Measurements from ENCODE around the gene ZC3H7B. TPM values are rescaled to one million over a fixed set of nuclear protein-coding genes. Genes with fewer than 3 reads are reported as not detected.

ZC3H7B gene
- total RNA-seq, 1 donor, result 53.6 TPM

- H3K27ac ChIP-seq (ENCODE audit: low read depth, low read length), result no peak overlapping the region
- no peak overlapping the region for H3K4me3 ChIP-seq (ENCODE audit: insufficient read depth, low read length)
- no peaks in the 10 kb centered on the region for H3K9me3 ChIP-seq (ENCODE audit: low read depth, low read length)
- H3K4me1 ChIP-seq (ENCODE audit: insufficient read depth, low read length), result peaks cover 5% of the 10 kb centered on the region
- DNase-seq (ENCODE audit: insufficient read length, low spot score, missing footprints), result no peak
- H3K36me3 ChIP-seq (ENCODE audit: insufficient read depth, low read length), result peaks cover 80% of the 10 kb centered on the region
- H3K4me2 ChIP-seq (ENCODE audit: insufficient read depth, low read length), result no peak overlapping the region
- peaks cover 70% of the 10 kb centered on the region for H3K79me2 ChIP-seq (ENCODE audit: insufficient read depth, low read length)
- peaks cover 7% of the 10 kb centered on the region for H4K20me1 ChIP-seq (ENCODE audit: insufficient read depth, low read length)
- TF ChIP-seq, protein P1, sequence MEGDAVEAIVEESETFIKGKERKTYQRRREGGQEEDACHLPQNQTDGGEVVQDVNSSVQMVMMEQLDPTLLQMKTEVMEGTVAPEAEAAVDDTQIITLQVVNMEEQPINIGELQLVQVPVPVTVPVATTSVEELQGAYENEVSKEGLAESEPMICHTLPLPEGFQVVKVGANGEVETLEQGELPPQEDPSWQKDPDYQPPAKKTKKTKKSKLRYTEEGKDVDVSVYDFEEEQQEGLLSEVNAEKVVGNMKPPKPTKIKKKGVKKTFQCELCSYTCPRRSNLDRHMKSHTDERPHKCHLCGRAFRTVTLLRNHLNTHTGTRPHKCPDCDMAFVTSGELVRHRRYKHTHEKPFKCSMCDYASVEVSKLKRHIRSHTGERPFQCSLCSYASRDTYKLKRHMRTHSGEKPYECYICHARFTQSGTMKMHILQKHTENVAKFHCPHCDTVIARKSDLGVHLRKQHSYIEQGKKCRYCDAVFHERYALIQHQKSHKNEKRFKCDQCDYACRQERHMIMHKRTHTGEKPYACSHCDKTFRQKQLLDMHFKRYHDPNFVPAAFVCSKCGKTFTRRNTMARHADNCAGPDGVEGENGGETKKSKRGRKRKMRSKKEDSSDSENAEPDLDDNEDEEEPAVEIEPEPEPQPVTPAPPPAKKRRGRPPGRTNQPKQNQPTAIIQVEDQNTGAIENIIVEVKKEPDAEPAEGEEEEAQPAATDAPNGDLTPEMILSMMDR (IDR thresholded peaks at IDR 0.05; ENCODE audit: extremely low read depth, low read depth, low read length), result no peak
- H2AFZ ChIP-seq (ENCODE audit: low read length), result no peak overlapping the region
- no peaks in the 10 kb centered on the region for H3K27me3 ChIP-seq (ENCODE audit: insufficient read depth, low read length)
Measured at GRCh38 chr22:41280065-41280464, 21.3 kb upstream of the ZC3H7B start.

- no peak overlapping the region for H3K4me2 ChIP-seq (ENCODE audit: insufficient read depth, low read length)
- H3K9me3 ChIP-seq (ENCODE audit: low read depth, low read length), result no peaks in the 10 kb centered on the region
- H3K36me3 ChIP-seq (ENCODE audit: insufficient read depth, low read length), result peaks cover 73% of the 10 kb centered on the region
- H4K20me1 ChIP-seq (ENCODE audit: insufficient read depth, low read length), result peaks cover 7% of the 10 kb centered on the region
- no peak overlapping the region for H2AFZ ChIP-seq (ENCODE audit: low read length)
- no peak for DNase-seq (ENCODE audit: insufficient read length, low spot score, missing footprints)
- TF ChIP-seq, protein P1 (IDR thresholded peaks at IDR 0.05; ENCODE audit: extremely low read depth, low read depth, low read length), result no peak
- H3K27ac ChIP-seq (ENCODE audit: low read depth, low read length), result no peak overlapping the region
- peaks cover 9% of the 10 kb centered on the region for H3K4me1 ChIP-seq (ENCODE audit: insufficient read depth, low read length)
- H3K27me3 ChIP-seq (ENCODE audit: insufficient read depth, low read length), result no peaks in the 10 kb centered on the region
- peaks cover 70% of the 10 kb centered on the region for H3K79me2 ChIP-seq (ENCODE audit: insufficient read depth, low read length)
- H3K4me3 ChIP-seq (ENCODE audit: insufficient read depth, low read length), result no peak overlapping the region
Measured at GRCh38 chr22:41280854-41281253, 20.5 kb upstream of the ZC3H7B start.

GRCh38 chr22:41284465-41284864, 16.9 kb upstream of the ZC3H7B start:
- H3K4me3 ChIP-seq (ENCODE audit: insufficient read depth, low read length), result no peak overlapping the region
- H3K27ac ChIP-seq (ENCODE audit: low read depth, low read length), result peak overlapping the region; percentile 75
- no peak for DNase-seq (ENCODE audit: insufficient read length, low spot score, missing footprints)
- no peak overlapping the region for H3K4me2 ChIP-seq (ENCODE audit: insufficient read depth, low read length)
- no peaks in the 10 kb centered on the region for H3K9me3 ChIP-seq (ENCODE audit: low read depth, low read length)
- TF ChIP-seq, protein P1 (IDR thresholded peaks at IDR 0.05; ENCODE audit: extremely low read depth, low read depth, low read length), result no peak
- H4K20me1 ChIP-seq (ENCODE audit: insufficient read depth, low read length), result peaks cover 7% of the 10 kb centered on the region
- peaks cover 45% of the 10 kb centered on the region for H3K36me3 ChIP-seq (ENCODE audit: insufficient read depth, low read length)
- H3K4me1 ChIP-seq (ENCODE audit: insufficient read depth, low read length), result peaks cover 28% of the 10 kb centered on the region
- no peak overlapping the region for H2AFZ ChIP-seq (ENCODE audit: low read length)
- peaks cover 56% of the 10 kb centered on the region for H3K79me2 ChIP-seq (ENCODE audit: insufficient read depth, low read length)
- no peaks in the 10 kb centered on the region for H3K27me3 ChIP-seq (ENCODE audit: insufficient read depth, low read length)

- no peaks in the 10 kb centered on the region for H3K9me3 ChIP-seq (ENCODE audit: low read depth, low read length)
- H4K20me1 ChIP-seq (ENCODE audit: insufficient read depth, low read length), result peaks cover 7% of the 10 kb centered on the region
- H2AFZ ChIP-seq (ENCODE audit: low read length), result peak overlapping the region; percentile 66
- TF ChIP-seq, protein P1 (IDR thresholded peaks at IDR 0.05; ENCODE audit: extremely low read depth, low read depth, low read length), result no peak
- peak overlapping the region; percentile 92 for H3K4me3 ChIP-seq (ENCODE audit: insufficient read depth, low read length)
- peaks cover 37% of the 10 kb centered on the region for H3K4me1 ChIP-seq (ENCODE audit: insufficient read depth, low read length)
- H3K4me2 ChIP-seq (ENCODE audit: insufficient read depth, low read length), result peak overlapping the region; percentile 79
- peak; percentile 97 for DNase-seq (ENCODE audit: insufficient read length, low spot score, missing footprints)
- no peaks in the 10 kb centered on the region for H3K27me3 ChIP-seq (ENCODE audit: insufficient read depth, low read length)
- H3K27ac ChIP-seq (ENCODE audit: low read depth, low read length), result peak overlapping the region; percentile 75
- H3K79me2 ChIP-seq (ENCODE audit: insufficient read depth, low read length), result peaks cover 49% of the 10 kb centered on the region
- peaks cover 37% of the 10 kb centered on the region for H3K36me3 ChIP-seq (ENCODE audit: insufficient read depth, low read length)
Measured at GRCh38 chr22:41285441-41285819, 15.9 kb upstream of the ZC3H7B start.
